GM18505 (cell line): ENCODE data around the gene SLC28A3.
"Not testable (repeated sequence)": the region's sequence is repeated elsewhere in the genome, so short reads cannot be mapped to it uniquely, and the experiment has no call there.

ENCODE experiments used
- ATAC-seq: cut with Tn5 transposase; IDR thresholded peaks from one replicate; pipeline ENCODE4 v1.9.1; 2021; ENCODE audit not compliant: unreplicated experiment
- POLR2A ChIP-seq: IDR thresholded peaks from 4 replicates; pipeline ENCODE4 v1.6.1; 2011; ENCODE audit warnings: borderline replicate concordance; ENCODE audit not compliant: insufficient read depth, insufficient read length; ENCODE audit errors: extremely low read depth

The SLC28A3 gene

DNA sequence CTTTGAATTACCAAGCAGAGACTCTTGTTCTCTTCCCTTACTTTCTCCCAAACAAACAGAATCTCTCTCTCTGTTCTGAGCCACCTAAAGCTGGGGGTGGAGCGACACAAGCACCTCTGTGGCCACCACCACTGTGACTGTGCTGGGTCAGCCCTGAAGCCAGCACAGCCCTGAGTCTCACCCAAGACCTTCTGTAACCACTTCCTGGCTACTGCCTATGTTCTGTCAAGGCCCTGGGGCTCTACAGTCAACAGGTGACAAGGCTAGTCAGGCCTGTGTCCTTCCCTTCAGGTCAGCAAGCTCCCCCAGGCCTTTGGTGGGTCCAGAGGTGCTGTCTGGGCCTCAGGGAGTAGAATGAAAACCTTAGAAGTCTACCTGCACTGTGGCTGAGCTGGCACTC, 26.1 kb upstream of the SLC28A3 start:
- ATAC-seq = no peak
- TF ChIP-seq POLR2A = no peak

DNA sequence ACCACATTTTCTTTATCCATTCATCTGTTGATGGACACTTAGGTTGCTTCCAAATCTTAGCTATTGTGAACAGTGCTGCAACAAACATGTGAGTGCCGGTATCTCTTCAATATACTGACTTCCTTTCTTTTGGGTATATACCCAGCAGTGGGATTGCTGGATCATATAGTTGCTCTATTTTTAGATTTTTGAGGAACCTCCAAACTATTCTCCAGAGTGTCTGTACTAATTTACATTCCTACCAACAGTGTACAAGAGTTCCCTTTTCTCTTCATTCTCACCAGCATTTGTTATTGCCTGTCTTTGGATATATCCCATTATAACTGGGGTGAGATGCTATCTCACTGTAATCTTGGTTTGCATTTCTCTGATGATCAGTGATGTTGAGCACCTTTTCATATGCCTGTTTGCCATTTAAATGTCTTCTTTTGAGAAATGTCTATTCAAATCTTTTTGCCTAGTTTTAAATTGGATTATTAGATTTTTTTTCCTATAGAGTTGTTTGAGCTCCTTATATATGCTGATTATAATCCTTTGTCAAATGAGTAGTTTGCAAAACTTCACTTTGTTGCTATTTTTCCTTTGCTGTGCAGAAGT, 24.4 kb upstream of the SLC28A3 start:
- ATAC-seq = not testable (repeated sequence)

DNA sequence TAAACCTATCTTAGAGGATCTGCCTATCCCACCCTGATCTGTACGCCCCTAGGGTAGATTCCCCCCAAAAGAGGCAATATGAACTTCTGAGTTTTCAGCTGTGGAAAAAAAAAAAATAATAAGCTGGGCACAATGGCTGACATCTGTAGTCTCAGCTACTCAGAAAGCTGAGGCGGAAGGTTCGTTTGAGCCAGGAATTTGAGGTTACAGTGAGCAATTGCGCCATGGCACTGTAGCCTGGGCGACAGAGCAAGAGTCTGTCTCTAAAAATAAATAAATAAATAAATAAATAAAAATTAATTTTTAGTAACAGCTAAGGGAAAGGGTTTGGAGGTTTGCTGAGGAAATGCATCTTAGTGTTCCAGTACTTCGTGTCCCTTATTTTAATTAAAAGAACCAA, 21.1 kb upstream of the SLC28A3 start:
- no peak for TF ChIP-seq POLR2A
- no peak for ATAC-seq

DNA sequence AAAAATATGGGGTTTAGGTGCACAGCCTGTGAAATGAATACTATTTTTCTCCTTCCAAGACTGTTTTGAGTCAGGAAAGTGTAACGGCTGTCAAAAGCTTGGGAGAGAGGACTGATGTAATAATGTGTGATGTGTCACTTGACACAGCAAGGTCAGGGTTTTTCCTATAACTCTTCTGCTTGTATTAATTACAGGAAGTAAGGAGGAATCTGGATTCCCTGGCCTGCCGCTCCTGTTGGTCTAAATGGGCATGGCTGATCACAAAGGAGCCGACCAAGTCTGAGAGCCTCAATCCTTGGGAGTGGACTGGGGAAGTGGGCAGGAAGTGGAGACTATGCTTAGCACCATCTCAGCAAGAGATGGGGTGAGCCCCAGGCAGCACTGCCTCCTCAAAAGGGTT, 16.7 kb upstream of the SLC28A3 start:
- ATAC-seq = no peak
- TF ChIP-seq POLR2A = no peak

DNA sequence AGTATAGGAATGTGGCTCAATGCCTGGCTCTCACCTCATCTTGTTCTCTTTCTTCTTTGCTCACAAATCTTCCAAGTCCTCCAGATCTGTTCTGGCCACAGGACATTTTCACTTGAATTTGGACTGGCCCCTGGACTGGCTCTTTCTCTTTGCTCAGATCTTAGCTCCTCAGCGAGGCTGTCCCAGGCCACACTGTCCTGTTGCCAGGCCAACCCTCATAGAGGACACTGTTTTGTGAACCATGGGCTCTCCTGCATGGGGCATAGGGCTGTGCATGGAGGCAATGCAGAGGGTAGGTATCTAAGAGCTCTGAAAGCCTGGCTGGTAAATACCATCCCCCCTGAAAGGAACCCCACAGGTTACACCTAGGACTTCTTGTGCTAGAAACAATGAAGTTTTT, 13.5 kb upstream of the SLC28A3 start:
- TF ChIP-seq POLR2A = no peak
- ATAC-seq = no peak

DNA sequence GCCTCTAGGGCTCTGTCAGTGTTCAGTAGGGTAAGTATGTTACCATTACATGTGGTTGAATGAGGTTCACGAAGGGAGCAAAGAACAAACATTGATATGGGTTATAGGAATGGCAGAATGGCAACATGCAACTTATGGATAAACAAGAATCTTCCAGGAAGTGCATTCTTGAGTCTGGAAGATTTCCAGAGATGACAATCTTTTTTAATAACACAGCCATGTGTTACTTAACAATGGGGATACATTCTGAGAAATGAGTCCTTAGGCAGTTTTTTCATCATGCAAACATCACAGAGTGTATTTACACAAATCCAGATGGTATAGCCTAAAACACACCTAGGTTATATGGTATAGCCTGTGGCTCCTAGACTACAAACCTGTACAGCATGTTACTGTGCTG, 9.1 kb upstream of the SLC28A3 start:
- ATAC-seq = no peak
- no peak for TF ChIP-seq POLR2A

DNA sequence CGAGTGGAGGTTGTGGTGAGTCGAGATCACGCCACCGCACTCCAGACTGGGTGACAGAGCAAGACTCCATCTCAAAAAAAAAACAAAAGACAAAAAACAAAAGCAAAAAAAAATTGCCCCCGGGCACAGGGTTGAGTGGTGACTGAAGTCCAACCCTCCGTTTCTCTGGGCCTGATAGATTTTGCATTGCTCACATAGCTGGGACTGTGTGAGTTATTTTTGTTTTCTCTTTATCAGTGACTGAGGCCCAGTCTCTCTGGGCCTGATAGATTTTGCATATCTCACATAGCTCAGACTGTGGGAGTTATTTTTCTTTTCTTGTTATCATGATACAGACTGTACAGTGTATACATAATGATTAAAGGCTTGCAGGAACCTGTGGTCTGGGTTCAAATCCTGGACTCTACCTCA, 2.6 kb upstream of the SLC28A3 start:
- ATAC-seq = no peak
- no peak for TF ChIP-seq POLR2A

DNA sequence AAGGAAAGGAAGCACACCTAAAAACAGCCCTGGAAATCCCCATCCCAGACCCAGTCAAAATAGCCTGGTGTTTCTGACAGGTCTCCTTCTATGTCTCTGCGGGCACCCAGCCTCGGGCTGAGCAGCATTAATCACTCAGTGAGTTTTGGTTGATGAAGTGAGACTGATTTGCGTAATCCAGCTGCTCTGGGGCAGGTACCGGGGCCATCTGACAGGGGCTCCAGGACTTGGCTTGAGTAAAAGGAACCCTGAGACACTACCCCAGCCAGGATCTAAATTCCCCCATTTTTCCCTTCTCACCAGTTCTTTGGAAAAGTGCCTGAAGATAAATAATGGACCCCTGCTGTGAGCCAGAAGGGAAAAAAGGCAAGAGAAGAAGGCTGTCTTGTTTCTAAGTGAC, 596 bp downstream of the SLC28A3 start:
- no peak for TF ChIP-seq POLR2A
- ATAC-seq = no peak

DNA sequence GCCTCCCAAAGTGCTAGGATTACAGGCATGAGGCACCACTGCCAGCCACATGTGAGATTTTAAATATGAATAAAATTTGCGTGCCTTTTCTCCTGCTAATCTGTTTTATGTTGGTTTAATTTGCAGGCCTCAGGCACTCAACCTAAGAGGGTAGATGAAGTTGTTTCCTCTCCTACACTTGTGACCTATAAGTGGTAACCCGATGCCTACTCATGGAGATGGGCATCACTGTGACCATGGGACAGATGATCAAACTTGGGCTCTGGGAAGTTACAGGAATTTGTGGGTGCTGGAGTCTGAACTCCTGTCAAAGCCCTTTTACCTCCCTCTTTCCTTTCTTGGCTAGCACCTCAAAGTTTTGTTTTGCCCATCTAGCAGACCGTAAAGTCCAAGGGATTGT, 1.1 kb downstream of the SLC28A3 start:
- no peak for TF ChIP-seq POLR2A
- no peak for ATAC-seq

DNA sequence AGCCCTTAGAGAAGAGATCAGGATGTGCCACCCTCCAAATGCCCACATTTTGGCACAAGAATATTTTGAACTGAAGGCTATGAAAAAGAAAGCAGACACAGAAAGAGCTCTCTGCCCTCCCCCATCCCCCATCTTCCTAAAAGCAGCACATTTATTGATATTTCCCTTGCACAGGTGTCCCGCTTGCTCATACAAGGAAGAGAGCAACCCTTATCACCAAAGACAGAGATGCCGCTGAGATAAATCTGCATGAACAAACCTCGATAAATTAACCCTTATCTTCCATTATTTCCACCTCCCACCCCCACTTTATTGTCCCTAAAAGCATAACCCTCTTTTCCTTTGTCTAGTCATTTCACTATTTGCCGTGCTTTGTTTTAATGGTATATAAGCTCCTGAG, 1.8 kb downstream of the SLC28A3 start:
- no peak for TF ChIP-seq POLR2A
- no peak for ATAC-seq

DNA sequence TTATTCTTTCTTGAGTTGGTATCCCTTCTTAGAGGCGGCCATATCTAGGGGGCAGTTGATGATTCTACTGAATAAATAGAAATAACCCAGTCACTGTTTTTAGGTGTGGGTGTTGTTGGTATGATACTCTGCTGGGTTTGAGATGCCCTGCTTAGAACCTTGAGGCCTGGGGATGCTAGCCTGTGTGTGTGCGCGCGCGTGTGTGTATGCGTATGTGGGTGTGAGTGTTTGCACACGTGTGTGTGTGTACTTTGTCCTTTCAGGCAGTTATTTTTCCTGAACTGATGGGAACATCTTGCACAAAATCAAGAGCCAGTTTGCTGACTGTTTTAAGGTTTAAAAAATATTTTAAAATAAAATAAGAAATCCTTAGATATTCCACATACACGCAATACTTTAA, 3.3 kb downstream of the SLC28A3 start:
- no peak for ATAC-seq

DNA sequence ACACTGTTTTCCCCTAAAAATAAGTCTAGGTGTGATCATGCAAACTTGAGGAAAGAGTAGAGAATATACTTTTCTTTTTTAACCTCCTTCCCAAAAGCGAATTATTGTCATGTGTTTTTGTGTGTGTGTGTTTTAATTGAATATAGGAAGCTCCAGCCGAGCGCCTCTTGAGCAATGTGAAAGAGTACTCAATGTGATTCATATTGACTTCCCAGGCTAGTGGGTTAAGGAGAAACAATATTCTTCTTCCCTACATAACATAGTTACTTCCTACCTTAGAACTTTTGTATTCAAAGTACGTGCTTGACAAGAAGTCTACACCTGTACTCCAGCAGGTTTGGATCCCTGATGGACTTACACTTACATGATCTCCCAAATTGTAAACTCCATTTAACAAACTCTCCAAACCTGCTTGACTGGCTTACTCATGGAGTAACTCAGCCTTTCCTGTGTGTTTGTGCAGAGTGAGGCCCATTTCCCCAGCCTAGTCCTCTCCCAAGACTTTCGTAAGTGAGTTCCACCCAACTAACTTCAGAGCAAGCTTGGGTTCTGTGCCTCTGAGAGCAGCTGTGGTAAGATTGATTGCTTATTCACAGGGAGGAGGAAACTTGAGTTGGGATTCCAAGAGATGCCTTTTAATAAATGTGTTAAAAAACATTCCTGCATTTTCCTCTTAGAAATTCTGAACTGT, 9.3 kb downstream of the SLC28A3 start:
- no peak for ATAC-seq
- no peak for TF ChIP-seq POLR2A

More for the DNA sequence above, 3.3 kb downstream of the SLC28A3 start:
- TF ChIP-seq POLR2A = no peak

DNA sequence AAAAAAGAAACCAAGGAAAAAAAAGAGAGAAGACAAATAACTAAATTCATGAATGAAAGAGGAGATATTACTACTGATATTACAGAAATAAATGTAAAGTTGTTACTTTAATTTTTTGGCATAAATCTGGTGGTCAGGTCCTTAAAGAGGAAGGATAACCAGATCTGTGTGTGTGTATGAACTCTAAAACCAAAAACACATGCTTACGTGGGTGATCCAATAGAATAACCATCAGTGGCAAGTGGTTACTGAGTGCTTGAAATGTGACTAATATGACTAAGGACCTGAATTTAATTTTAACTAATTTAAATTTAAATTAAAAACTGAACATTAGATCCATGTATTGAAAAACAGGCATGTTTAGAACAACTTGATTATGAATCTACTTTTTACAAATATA, 10.3 kb downstream of the SLC28A3 start:
- no peak for ATAC-seq
- no peak for TF ChIP-seq POLR2A

DNA sequence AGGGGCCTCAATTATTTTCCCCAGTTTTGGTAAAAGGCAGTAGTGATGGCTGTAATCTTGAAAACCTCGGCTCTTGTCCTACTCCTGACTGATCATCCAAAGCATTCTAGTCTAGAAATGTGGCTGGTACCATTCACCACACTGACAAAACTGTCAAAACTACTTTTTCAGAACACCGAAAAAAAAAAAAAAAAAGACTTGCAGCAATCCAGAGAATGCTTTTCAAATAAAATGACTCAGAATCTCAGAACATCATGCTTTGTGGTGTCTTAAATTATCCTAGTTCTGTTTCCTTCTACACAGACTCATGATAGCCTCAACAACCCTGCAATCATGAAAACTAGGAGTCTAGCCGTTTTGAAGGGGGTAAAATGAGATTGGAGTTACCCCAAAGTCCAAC, 13.4 kb downstream of the SLC28A3 start:
- no peak for ATAC-seq
- TF ChIP-seq POLR2A = no peak

DNA sequence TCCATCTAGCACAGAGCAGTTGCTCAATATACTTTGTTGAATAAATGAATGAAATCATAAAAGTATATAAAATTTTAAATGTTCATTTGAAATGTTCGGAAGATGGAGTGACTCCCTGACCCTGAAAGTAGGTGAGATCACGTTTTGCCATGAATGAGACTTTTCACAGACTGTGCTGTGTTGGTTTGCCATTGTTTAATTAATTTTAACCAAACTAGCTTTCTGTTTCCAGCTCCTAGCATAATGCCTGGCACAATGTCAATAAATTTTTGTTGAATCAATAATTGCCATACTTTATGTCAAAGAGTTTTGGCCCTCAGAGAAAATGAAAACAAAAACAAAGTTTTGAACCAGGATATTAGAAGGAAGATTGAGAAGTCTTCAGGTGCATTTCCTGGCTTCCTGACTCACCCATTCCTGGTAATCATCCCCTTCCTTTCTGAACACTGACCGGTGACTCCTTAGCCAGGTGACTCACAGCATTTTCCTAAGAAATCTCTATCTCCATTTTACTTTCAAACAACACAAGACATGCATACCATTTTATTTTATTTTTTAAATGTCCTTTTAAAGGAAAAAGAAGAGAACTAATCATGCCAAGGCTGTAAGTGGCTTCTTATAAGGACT, 15.1 kb downstream of the SLC28A3 start:
- TF ChIP-seq POLR2A = no peak
- ATAC-seq = no peak

DNA sequence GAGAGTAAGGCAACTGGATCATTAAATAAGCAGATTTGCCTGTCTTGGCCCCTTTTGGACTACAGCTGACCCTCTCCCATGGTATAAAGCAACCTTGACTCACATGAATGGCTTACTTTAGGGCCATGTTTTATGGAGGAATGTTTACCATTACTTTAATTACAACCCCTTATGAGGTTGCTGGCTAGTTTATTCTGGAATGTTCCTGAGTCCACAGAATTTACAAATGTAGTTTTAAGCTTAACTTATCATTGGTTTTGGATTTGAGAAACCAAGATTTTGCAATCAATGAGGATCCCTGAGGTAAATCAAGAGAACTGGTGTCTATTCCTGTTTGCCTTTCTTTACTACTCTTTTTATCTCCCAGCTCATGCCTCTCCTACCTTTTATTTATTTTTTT, 15.7 kb downstream of the SLC28A3 start:
- TF ChIP-seq POLR2A = no peak
- no peak for ATAC-seq
